ENCODE data around the gene MACROH2A1.

Gene MACROH2A1

GRCh38 chr5:135365281-135365680 is 33.8 kb downstream of the MACROH2A1 start:
- TF ChIP-seq REST (IDR thresholded peaks at IDR 0.05; ENCODE audit: low read depth) (no peak), FOXM1 (IDR thresholded peaks at IDR 0.05; ENCODE audit: borderline replicate concordance, low read depth) (no peak)

- TF ChIP-seq TEAD4 (IDR thresholded peaks at IDR 0.05) (no peak), CREB1 (IDR thresholded peaks at IDR 0.05; ENCODE audit: low read depth) (no peak)
Measured at GRCh38 chr5:135364421-135365262, 34.4 kb downstream of the MACROH2A1 start.

- TF ChIP-seq EGR1 (IDR thresholded peaks at IDR 0.05) (no peak), YY1 (IDR thresholded peaks at IDR 0.05; ENCODE audit: low read depth) (no peak), REST (IDR thresholded peaks at IDR 0.05; ENCODE audit: low read depth) (no peak), EP300 (IDR thresholded peaks at IDR 0.05; ENCODE audit: borderline replicate concordance) (no peak), TAF1 (IDR thresholded peaks at IDR 0.05; ENCODE audit: low read depth) (no peak), TEAD4 (IDR thresholded peaks at IDR 0.05) (no peak), USF1 (IDR thresholded peaks at IDR 0.05) (no peak), NFIC (IDR thresholded peaks at IDR 0.05) (no peak), RAD21 (IDR thresholded peaks at IDR 0.05; ENCODE audit: low read depth) (no peak), ZBTB7A (IDR thresholded peaks at IDR 0.05; ENCODE audit: low read depth) (no peak), CEBPB (IDR thresholded peaks at IDR 0.05) (no peak), CREB1 (IDR thresholded peaks at IDR 0.05; ENCODE audit: low read depth) (no peak), FOXM1 (IDR thresholded peaks at IDR 0.05; ENCODE audit: borderline replicate concordance, low read depth) (no peak), TCF12 (IDR thresholded peaks at IDR 0.05; ENCODE audit: low read depth) (no peak), MAX (IDR thresholded peaks at IDR 0.05) (no peak)
Measured at GRCh38 chr5:135362102-135362501, 36.9 kb downstream of the MACROH2A1 start.

- TF ChIP-seq REST (IDR thresholded peaks at IDR 0.05; ENCODE audit: low read depth) (no peak), FOXM1 (IDR thresholded peaks at IDR 0.05; ENCODE audit: borderline replicate concordance, low read depth) (no peak), YY1 (IDR thresholded peaks at IDR 0.05; ENCODE audit: low read depth) (no peak), USF1 (IDR thresholded peaks at IDR 0.05) (no peak), TEAD4 (IDR thresholded peaks at IDR 0.05) (no peak), ZBTB7A (IDR thresholded peaks at IDR 0.05; ENCODE audit: low read depth) (no peak), NFIC (IDR thresholded peaks at IDR 0.05) (no peak), CREB1 (IDR thresholded peaks at IDR 0.05; ENCODE audit: low read depth) (no peak), RAD21 (IDR thresholded peaks at IDR 0.05; ENCODE audit: low read depth) (no peak), CEBPB (IDR thresholded peaks at IDR 0.05) (no peak), MAX (IDR thresholded peaks at IDR 0.05) (no peak), TCF12 (IDR thresholded peaks at IDR 0.05; ENCODE audit: low read depth) (no peak), EGR1 (IDR thresholded peaks at IDR 0.05) (no peak)
Measured at GRCh38 chr5:135360278-135361274, 38.5 kb downstream of the MACROH2A1 start.

Data from Ishikawa (cell line).